AG04450 (cell line): Measurements from ENCODE around the gene VPS18. TPM values are rescaled to one million over a fixed set of nuclear protein-coding genes. Genes with fewer than 3 reads are reported as not detected.

Experiments
- CTCF ChIA-PET: fragments of 300-600, 350-600 bp; formaldehyde crosslinking; extraction: SDS; loops from one replicate; lab custom pipeline; 2022; ENCODE audit warnings: antibody characterized with exemption, inconsistent platforms; lab: Charles Lee
- POLR2A ChIA-PET: fragments of 350-600 bp; formaldehyde crosslinking; extraction: SDS; loops from one replicate; lab custom pipeline; 2021; ENCODE audit warnings: antibody characterized with exemption, inconsistent platforms; lab: Yijun Ruan, JAX
- DNase-seq: peaks from one replicate; pipeline ENCODE4 v3.0.0-alpha.2; 2011; ENCODE audit warnings: low read depth, low spot score
- H3K27ac ChIP-seq: one replicate; pipeline ENCODE4 v1.5.1; 2012; ENCODE audit warnings: low read depth, low read length, control low read depth
- H3K27me3 ChIP-seq: one replicate; pipeline ENCODE4 v1.6.0; 2012; ENCODE audit warnings: low read length; ENCODE audit not compliant: control insufficient read depth, insufficient read depth
- H3K4me3 ChIP-seq: 2 replicates; pipeline ENCODE4 v1.5.1; 2011; ENCODE audit warnings: mild to moderate bottlenecking, low read depth, low read length, control low read depth
- H3K9me3 ChIP-seq: 2 replicates; pipeline ENCODE4 v1.5.1; 2012; ENCODE audit warnings: low read length; ENCODE audit not compliant: control insufficient read depth, insufficient read depth
- polyA plus RNA-seq: library from polyadenylated mRNA; depleted of rRNA; stranded (reverse); fragments of >200 nt; gene quantifications from 2 replicates; pipeline ENCODE4 v1.2.3, GENCODE V29; 2011
- TF ChIP-seq, protein P1 (sequence below): IDR thresholded peaks from 2 replicates; pipeline ENCODE4 v1.5.1; 2011; ENCODE audit warnings: low read depth, low read length, control low read depth, inconsistent platforms

The VPS18 gene
- polyA plus RNA-seq, 1 experiment, result 18.7 TPM

DNA sequence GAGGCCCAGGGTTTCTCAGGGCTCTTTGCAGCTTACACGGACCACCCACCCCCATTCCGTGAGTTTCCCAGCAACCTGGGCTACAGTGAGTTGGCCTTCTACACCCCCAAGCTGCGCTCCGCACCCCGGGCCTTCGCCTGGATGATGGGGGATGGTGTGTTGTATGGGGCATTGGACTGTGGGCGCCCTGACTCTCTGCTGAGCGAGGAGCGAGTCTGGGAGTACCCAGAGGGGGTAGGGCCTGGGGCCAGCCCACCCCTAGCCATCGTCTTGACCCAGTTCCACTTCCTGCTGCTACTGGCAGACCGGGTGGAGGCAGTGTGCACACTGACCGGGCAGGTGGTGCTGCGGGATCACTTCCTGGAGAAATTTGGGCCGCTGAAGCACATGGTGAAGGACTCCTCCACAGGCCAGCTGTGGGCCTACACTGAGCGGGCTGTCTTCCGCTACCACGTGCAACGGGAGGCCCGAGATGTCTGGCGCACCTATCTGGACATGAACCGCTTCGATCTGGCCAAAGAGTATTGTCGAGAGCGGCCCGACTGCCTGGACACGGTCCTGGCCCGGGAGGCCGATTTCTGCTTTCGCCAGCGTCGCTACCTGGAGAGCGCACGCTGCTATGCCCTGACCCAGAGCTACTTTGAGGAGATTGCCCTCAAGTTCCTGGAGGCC is 5.4 kb downstream of the VPS18 start:
- Histone ChIP-seq H3K9me3 (no peaks in the 10 kb centered on the region; the same call in 1 of the 2 replicates), H3K4me3 (no peak overlapping the region), H3K27ac (no peak overlapping the region), H3K27me3 (no peaks in the 10 kb centered on the region)
- TF ChIP-seq, protein P1, sequence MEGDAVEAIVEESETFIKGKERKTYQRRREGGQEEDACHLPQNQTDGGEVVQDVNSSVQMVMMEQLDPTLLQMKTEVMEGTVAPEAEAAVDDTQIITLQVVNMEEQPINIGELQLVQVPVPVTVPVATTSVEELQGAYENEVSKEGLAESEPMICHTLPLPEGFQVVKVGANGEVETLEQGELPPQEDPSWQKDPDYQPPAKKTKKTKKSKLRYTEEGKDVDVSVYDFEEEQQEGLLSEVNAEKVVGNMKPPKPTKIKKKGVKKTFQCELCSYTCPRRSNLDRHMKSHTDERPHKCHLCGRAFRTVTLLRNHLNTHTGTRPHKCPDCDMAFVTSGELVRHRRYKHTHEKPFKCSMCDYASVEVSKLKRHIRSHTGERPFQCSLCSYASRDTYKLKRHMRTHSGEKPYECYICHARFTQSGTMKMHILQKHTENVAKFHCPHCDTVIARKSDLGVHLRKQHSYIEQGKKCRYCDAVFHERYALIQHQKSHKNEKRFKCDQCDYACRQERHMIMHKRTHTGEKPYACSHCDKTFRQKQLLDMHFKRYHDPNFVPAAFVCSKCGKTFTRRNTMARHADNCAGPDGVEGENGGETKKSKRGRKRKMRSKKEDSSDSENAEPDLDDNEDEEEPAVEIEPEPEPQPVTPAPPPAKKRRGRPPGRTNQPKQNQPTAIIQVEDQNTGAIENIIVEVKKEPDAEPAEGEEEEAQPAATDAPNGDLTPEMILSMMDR, result no peak
- CTCF ChIA-PET, result interaction anchor here (0.9 to 1.8 kb wide), 2 partner anchors 8 to 284 kb away, joined by 3 to 7 read pairs; no protein-coding TSS in a partner anchor
- DNase-seq, result no peak
- POLR2A ChIA-PET, result interaction anchor here (1.3 kb wide), 1 partner anchor 216 kb away, joined by 3 read pairs; the partner anchor contains the start of gene INO80

DNA sequence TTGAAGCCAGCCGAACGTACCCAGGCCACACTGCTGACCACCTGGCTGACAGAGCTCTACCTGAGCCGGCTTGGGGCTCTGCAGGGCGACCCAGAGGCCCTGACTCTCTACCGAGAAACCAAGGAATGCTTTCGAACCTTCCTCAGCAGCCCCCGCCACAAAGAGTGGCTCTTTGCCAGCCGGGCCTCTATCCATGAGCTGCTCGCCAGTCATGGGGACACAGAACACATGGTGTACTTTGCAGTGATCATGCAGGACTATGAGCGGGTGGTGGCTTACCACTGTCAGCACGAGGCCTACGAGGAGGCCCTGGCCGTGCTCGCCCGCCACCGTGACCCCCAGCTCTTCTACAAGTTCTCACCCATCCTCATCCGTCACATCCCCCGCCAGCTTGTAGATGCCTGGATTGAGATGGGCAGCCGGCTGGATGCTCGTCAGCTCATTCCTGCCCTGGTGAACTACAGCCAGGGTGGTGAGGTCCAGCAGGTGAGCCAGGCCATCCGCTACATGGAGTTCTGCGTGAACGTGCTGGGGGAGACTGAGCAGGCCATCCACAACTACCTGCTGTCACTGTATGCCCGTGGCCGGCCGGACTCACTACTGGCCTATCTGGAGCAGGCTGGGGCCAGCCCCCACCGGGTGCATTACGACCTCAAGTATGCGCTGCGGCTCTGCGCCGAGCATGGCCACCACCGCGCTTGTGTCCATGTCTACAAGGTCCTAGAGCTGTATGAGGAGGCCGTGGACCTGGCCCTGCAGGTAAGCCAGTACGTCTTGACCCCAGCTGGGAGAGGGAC is 6.2 kb downstream of the VPS18 start:
- CTCF ChIA-PET, result interaction anchor here (0.6 to 8.0 kb wide), 4 partner anchors 9 to 284 kb away, joined by 3 to 202 read pairs (median 5); no protein-coding TSS in a partner anchor
- TF ChIP-seq, protein P1, result no peak

GRCh38 chr15:40901053-40901443 is 6.8 kb downstream of the VPS18 start:
- TF ChIP-seq, protein P1, result no peak
- Histone ChIP-seq H3K9me3 (no peaks in the 10 kb centered on the region; the same call in 1 of the 2 replicates), H3K27me3 (no peaks in the 10 kb centered on the region), H3K4me3 (no peak overlapping the region), H3K27ac (no peak overlapping the region)
- no peak for DNase-seq
- CTCF ChIA-PET, result interaction anchor here (1.8 to 8.0 kb wide), 2 partner anchors 121 to 283 kb away, joined by 7 to 202 read pairs; no protein-coding TSS in a partner anchor
- POLR2A ChIA-PET, result no interaction called here

More for the DNA sequence above, 6.2 kb downstream of the VPS18 start:
- Histone ChIP-seq H3K27ac (no peak overlapping the region), H3K9me3 (no peaks in the 10 kb centered on the region; the same call in 1 of the 2 replicates), H3K27me3 (no peaks in the 10 kb centered on the region), H3K4me3 (no peak overlapping the region)
- DNase-seq, result no peak
- POLR2A ChIA-PET, result interaction anchor here (1.3 kb wide), 1 partner anchor 216 kb away, joined by 3 read pairs; the partner anchor contains the start of gene INO80

GRCh38 chr15:40902605-40903561 is 8.6 kb downstream of the VPS18 start:
- ChIA-PET POLR2A (interaction anchor here (0.7 to 1.1 kb wide), 2 partner anchors 24 to 89 kb away, joined by 3 to 4 read pairs; no protein-coding TSS in a partner anchor), CTCF (interaction anchor here (0.6 to 8.0 kb wide), 18 partner anchors 8 to 314 kb away, joined by 3 to 202 read pairs (median 3); partner anchors contain the start of gene VPS18)
- no peak for DNase-seq
- Histone ChIP-seq H3K4me3 (no peak overlapping the region), H3K27me3 (no peaks in the 10 kb centered on the region), H3K9me3 (no peaks in the 10 kb centered on the region; the same call in 1 of the 2 replicates), H3K27ac (no peak overlapping the region)
- TF ChIP-seq, protein P1, result no peak
